Activated CD8-positive, alpha-beta memory T cell treated with anti-CD3 and anti-CD28 coated beads, Interleukin-2, amount 10 ng/mL, durations not matched to agents 7 days and 5 days (primary cell): ENCODE results near the gene C5orf58. TPM values are rescaled to one million over a fixed set of nuclear protein-coding genes. Genes with fewer than 3 reads are reported as not detected.
A peak's percentile ranks its signal among the peaks of the same experiment; 100 is the strongest.

Source experiments
- ATAC-seq: fragments of 150-1000 bp; cut with Tn5 transposase; one replicate; pipeline ENCODE4 v1.10.0; 2021; ENCODE audit warnings: moderate library complexity
- CTCF ChIA-PET: fragments of 350-600 bp; sonication (Branson Sonifier 250); formaldehyde crosslinking; loops from one replicate; lab custom pipeline; 2021; ENCODE audit warnings: antibody characterized with exemption; lab: Charles Lee
- DNase-seq: peaks from one replicate; pipeline ENCODE4 v3.0.0-alpha.2; 2020
- H3K27ac Mint-ChIP-seq: one replicate; pipeline ENCODE4 v1.8.0; 2021; ENCODE audit warnings: mild to moderate bottlenecking, mixed read lengths
- H3K27me3 Mint-ChIP-seq: one replicate; pipeline ENCODE4 v1.8.0; 2021; ENCODE audit warnings: mixed read lengths
- H3K36me3 Mint-ChIP-seq: one replicate; pipeline ENCODE4 v1.8.0; 2021; ENCODE audit warnings: mild to moderate bottlenecking, mixed read lengths
- H3K4me1 Mint-ChIP-seq: one replicate; pipeline ENCODE4 v1.8.0; 2021; ENCODE audit warnings: mixed read lengths
- H3K4me3 Mint-ChIP-seq: one replicate; pipeline ENCODE4 v1.8.0; 2021; ENCODE audit warnings: mild to moderate bottlenecking, moderate library complexity, mixed read lengths
- H3K9me3 Mint-ChIP-seq: one replicate; pipeline ENCODE4 v1.8.0; 2022; ENCODE audit warnings: low read depth, mixed read lengths
- total RNA-seq, 2 experiments: library from RNA; stranded (reverse); gene quantifications; one replicate each; pipeline ENCODE4 v1.2.3, GENCODE V29; 2021

Gene C5orf58
- total RNA-seq, 2 experiments from 2014 or later, result not detected

DNA sequence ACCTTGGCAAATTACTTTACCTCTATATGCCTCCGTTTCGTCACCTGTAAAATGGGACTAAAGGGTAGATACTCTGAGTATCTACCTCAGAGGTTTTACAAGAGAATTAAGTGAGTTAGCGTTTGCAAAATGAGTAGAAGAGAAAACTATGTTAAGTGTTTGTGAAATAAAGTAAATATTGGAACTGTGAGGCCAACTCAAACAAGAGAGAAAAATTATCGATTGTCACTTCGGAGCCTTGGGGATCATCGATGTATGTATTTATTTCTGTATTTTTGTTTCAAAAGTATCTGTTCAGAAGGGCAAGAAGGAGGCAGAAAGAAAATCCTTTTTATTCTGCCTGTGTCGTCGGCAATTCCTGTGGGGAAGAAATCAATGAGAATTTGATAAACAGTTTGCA is 25.8 kb upstream of the C5orf58 start:
- Mint-ChIP-seq H3K9me3 (no peaks in the 10 kb centered on the region), H3K4me1 (no peaks in the 10 kb centered on the region), H3K27me3 (peaks cover 61% of the 10 kb centered on the region), H3K36me3 (no peaks in the 10 kb centered on the region), H3K27ac (no peak overlapping the region), H3K4me3 (no peak overlapping the region)
- CTCF ChIA-PET, result no interaction called here
- no peak for DNase-seq
- no peak for ATAC-seq

DNA sequence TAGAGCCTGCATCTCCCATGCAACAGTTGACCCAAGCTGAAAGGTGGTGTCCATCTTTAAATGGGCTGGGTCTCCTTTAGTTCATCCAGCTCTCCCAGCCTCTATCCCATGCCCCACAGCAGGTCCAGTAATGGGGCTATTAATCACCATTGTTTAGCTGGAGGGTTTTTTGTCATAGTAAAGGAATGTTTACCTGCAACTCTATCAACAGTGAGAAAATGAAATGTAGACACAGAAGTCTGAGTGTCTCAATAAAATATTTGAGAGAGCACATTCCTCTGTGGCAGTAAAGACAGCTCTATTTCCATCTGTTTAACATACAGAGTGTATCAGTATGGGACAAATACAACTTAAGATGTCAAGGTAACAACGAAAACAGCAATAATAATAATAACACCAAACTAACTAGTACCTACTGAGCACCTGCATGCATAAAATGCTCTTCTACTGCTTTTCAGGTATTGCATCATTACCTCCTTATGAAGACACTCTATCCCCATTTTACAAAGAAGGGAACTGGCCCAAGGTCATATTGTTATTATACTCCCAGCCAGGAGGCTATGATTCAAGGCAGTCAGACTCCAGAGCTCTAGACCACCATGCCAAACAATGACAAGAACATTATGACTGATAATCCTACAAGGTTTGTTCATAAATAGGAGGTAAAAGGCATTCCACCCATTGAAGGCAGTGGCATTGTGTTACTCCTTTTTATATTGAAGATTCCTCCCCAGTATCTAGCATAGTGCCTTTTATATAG is 21.0 kb upstream of the C5orf58 start:
- Mint-ChIP-seq H3K27me3 (peaks cover 45% of the 10 kb centered on the region), H3K27ac (no peak overlapping the region), H3K9me3 (no peaks in the 10 kb centered on the region), H3K36me3 (no peaks in the 10 kb centered on the region), H3K4me1 (no peaks in the 10 kb centered on the region), H3K4me3 (no peak overlapping the region)
- ATAC-seq (no peak), DNase-seq (no peak)
- CTCF ChIA-PET, result interaction anchor here (0.7 to 2.1 kb wide), 3 partner anchors 8 to 210 kb away, joined by 3 to 5 read pairs (median 3); no protein-coding TSS in a partner anchor

DNA sequence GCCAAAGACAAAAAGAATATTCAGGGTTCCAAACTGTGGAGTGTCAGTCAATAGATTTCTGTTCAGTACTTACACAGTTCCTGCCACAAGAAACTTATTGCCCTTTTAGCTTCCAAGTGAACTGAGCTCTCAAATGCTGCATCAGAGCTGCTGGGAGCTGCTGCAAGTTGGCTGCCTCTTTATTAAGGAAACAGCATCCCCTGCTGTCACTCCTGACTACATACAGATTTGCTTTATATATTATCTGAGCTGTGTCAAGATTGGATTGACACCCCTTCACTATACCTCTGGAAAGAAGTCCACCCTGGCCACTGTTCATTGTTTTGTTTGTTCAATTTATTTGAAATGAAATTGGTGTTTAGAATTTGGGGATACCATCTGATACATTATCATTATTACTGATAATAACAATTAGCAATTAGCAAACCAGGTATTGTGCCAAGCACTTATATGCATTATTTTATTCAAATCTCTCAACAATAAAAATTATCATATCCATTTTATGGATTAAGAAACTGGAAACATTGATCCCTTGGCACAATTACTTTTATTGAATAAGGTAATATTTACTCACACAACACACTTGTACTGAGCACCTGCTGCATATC is 16.4 kb upstream of the C5orf58 start:
- ATAC-seq (no peak), DNase-seq (no peak)
- CTCF ChIA-PET, result interaction anchor here (0.8 to 2.5 kb wide), 7 partner anchors 10 to 132 kb away, joined by 3 to 7 read pairs (median 4); no protein-coding TSS in a partner anchor
- Mint-ChIP-seq H3K4me1 (no peaks in the 10 kb centered on the region), H3K9me3 (no peaks in the 10 kb centered on the region), H3K36me3 (no peaks in the 10 kb centered on the region), H3K27me3 (peaks cover 11% of the 10 kb centered on the region), H3K27ac (no peak overlapping the region), H3K4me3 (no peak overlapping the region)

DNA sequence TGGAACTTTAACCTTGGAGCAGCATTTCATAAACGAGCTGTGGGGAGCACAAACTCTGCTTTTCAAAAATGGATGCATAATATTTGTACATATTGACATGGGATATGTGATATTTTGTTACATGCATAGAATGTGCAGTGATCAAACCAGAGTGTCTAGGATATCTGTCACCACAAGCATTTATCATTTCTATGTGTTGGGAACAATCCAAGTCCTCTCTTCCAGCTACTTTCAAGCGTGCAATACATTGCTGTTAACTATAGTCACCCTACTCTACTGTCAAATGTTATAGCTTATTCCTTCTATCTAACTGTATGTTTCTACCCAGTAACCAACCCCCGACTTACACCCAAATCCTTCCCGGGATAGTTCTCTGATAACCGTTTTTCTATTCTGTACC is 15.0 kb upstream of the C5orf58 start:
- DNase-seq, result no peak
- H3K9me3 Mint-ChIP-seq, result no peaks in the 10 kb centered on the region
- no peaks in the 10 kb centered on the region for H3K36me3 Mint-ChIP-seq
- H3K4me3 Mint-ChIP-seq, result no peak overlapping the region
- peaks cover 9% of the 10 kb centered on the region for H3K27me3 Mint-ChIP-seq
- no peak for ATAC-seq
- no peaks in the 10 kb centered on the region for H3K4me1 Mint-ChIP-seq
- CTCF ChIA-PET, result interaction anchor here (0.9 to 2.5 kb wide), 6 partner anchors 23 to 204 kb away, joined by 3 to 7 read pairs (median 4); no protein-coding TSS in a partner anchor
- H3K27ac Mint-ChIP-seq, result no peak overlapping the region

DNA sequence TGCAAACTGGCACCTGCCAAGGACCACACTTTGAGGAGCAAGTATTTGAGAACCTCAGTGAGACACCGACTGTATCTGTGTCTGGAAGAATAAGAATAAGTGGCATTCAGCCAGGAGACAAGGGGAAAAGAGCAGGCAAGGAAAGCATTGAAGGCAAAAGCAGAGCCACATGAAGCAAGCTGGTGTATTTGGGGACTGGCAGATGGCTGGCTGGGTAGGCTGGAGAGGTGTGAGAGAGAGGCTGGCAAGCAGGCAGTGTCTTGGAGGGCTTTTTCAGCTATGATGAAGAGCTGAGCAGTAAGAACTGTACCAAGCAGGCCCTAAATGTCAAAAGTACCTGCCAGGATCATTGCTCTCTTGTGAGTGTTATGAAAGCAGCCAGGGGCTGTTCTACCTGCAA is 14.1 kb upstream of the C5orf58 start:
- CTCF ChIA-PET, result no interaction called here
- Mint-ChIP-seq H3K27ac (no peak overlapping the region), H3K4me1 (no peaks in the 10 kb centered on the region), H3K9me3 (no peaks in the 10 kb centered on the region), H3K4me3 (no peak overlapping the region), H3K27me3 (peaks cover 9% of the 10 kb centered on the region), H3K36me3 (no peaks in the 10 kb centered on the region)
- no peak for ATAC-seq
- DNase-seq, result no peak

DNA sequence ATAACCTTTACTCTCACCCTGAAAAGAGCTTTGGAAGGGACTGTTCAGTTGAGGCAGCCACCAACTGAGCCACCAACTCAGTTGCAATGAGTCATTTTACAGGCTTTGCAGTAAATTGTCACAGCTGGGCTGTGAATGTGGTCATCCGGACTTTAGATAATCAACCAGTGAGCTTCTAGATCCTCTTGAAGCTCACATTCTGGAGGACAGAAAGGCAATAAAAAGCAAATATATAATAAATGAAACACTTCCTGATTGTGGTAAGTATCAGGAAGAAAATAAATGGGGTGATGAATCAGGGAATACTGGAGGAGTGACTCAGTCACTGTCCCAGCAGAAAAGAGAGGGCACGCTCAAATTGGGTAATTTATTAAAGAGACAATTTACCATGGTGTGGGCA is 13.2 kb upstream of the C5orf58 start:
- DNase-seq (no peak), ATAC-seq (no peak)
- Mint-ChIP-seq H3K36me3 (no peaks in the 10 kb centered on the region), H3K9me3 (no peaks in the 10 kb centered on the region), H3K4me3 (no peak overlapping the region), H3K27ac (no peak overlapping the region), H3K27me3 (peaks cover 7% of the 10 kb centered on the region), H3K4me1 (no peaks in the 10 kb centered on the region)
- CTCF ChIA-PET, result interaction anchor here (1.4 to 9.9 kb wide), 3 partner anchors 9 to 120 kb away, joined by 4 to 205 read pairs (median 5); no protein-coding TSS in a partner anchor

DNA sequence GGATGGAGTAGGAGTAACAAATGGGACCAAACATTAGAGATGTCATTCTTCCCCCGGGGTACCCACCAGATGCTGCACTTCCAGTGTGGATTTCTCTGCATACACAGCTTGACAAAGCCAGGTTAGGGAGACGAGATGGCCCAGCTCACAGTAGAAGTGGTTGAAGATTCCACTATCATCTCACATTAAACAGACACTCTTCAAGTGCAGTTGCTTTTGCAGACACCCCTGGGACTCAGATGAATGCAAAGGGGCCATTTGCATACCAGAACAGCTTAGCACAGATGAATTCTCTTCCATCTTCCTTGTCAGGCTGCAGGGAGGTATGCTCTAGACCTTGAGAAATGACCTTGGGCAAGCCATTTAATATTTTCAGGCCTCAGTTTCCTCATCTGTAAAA is 12.6 kb upstream of the C5orf58 start:
- H3K4me1 Mint-ChIP-seq, result no peaks in the 10 kb centered on the region
- no peaks in the 10 kb centered on the region for H3K9me3 Mint-ChIP-seq
- peaks cover 7% of the 10 kb centered on the region for H3K27me3 Mint-ChIP-seq
- H3K27ac Mint-ChIP-seq, result no peak overlapping the region
- H3K36me3 Mint-ChIP-seq, result no peaks in the 10 kb centered on the region
- DNase-seq (no peak), ATAC-seq (no peak)
- no peak overlapping the region for H3K4me3 Mint-ChIP-seq
- CTCF ChIA-PET, result interaction anchor here (1.4 to 9.9 kb wide), 3 partner anchors 10 to 120 kb away, joined by 4 to 205 read pairs (median 5); no protein-coding TSS in a partner anchor

DNA sequence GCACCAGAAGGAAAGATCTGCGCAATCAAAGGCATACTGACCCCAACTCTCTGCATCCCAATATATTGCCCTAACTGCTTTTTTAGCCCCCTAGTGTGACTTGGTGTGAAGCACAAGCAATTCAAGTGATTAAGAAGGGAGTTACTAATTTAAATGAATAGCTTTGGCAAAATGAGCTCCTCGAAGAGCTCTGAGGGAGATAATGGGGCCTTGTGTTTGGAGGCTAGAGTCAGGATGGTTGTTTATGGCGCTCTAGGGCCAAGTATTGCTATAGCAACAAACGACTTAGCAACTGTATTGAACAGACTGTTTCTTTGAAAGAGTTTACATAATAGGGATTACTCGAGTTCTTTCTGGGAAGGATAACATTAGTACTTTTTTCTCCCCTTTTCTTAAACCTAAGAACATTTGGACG is 11.5 kb upstream of the C5orf58 start:
- H3K27me3 Mint-ChIP-seq, result peaks cover 1% of the 10 kb centered on the region
- no peaks in the 10 kb centered on the region for H3K9me3 Mint-ChIP-seq
- no peak overlapping the region for H3K4me3 Mint-ChIP-seq
- H3K4me1 Mint-ChIP-seq, result peaks cover 3% of the 10 kb centered on the region
- no peak for DNase-seq
- CTCF ChIA-PET, result interaction anchor here (0.7 to 9.9 kb wide), 2 partner anchors 45 to 118 kb away, joined by 3 to 205 read pairs; no protein-coding TSS in a partner anchor
- H3K27ac Mint-ChIP-seq, result no peak overlapping the region
- no peak for ATAC-seq
- H3K36me3 Mint-ChIP-seq, result no peaks in the 10 kb centered on the region

DNA sequence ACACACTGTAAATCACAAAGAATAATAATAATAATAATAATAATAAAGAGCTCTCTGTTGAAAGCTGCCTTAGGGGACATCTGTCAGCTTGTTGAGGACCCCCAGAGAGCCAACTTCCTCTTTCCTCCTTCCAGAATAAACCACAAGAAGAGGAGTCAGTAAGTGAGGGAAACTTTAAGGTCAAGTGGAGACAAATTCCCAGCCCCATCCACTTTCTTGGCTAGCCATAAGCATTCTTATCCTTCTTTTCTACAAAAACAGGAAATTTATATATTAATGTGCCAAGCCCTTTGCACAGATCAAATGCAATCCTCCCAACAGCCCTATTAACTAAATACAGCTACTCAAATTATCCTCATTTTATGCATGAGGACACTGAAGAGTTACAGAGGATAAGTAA is 9.4 kb upstream of the C5orf58 start:
- Mint-ChIP-seq H3K9me3 (no peaks in the 10 kb centered on the region), H3K4me1 (peaks cover 3% of the 10 kb centered on the region), H3K36me3 (no peaks in the 10 kb centered on the region), H3K4me3 (no peak overlapping the region), H3K27me3 (no peaks in the 10 kb centered on the region), H3K27ac (no peak overlapping the region)
- no peak for DNase-seq
- CTCF ChIA-PET, result interaction anchor here (1.0 to 9.9 kb wide), 4 partner anchors 9 to 196 kb away, joined by 3 to 205 read pairs (median 4); partner anchors contain the start of gene C5orf58
- ATAC-seq, result no peak

DNA sequence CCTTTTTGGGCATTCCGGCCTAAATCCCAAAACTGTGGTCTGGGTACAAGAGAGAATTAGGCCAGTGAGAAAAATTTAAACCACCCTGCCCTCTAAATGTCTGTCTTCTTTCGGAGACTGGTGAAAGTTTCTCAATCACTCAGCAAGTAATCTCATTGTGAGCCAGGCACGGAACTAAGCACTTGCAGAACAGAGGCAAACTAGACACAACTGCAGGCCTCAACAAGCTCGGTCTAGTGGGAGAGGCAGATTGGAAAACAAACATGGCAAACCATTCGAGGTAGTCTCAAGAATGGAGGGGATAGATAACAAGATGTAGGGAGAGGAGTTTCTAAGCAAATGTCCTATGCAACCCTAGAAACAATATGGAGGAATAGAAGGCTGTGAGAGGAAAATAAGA is 8.9 kb upstream of the C5orf58 start:
- Mint-ChIP-seq H3K27me3 (no peaks in the 10 kb centered on the region), H3K36me3 (no peaks in the 10 kb centered on the region), H3K27ac (no peak overlapping the region), H3K4me1 (peaks cover 3% of the 10 kb centered on the region), H3K4me3 (no peak overlapping the region), H3K9me3 (no peaks in the 10 kb centered on the region)
- CTCF ChIA-PET, result interaction anchor here (1.1 to 9.9 kb wide), 4 partner anchors 13 to 195 kb away, joined by 3 to 205 read pairs (median 26); no protein-coding TSS in a partner anchor
- ATAC-seq, result no peak
- no peak for DNase-seq

DNA sequence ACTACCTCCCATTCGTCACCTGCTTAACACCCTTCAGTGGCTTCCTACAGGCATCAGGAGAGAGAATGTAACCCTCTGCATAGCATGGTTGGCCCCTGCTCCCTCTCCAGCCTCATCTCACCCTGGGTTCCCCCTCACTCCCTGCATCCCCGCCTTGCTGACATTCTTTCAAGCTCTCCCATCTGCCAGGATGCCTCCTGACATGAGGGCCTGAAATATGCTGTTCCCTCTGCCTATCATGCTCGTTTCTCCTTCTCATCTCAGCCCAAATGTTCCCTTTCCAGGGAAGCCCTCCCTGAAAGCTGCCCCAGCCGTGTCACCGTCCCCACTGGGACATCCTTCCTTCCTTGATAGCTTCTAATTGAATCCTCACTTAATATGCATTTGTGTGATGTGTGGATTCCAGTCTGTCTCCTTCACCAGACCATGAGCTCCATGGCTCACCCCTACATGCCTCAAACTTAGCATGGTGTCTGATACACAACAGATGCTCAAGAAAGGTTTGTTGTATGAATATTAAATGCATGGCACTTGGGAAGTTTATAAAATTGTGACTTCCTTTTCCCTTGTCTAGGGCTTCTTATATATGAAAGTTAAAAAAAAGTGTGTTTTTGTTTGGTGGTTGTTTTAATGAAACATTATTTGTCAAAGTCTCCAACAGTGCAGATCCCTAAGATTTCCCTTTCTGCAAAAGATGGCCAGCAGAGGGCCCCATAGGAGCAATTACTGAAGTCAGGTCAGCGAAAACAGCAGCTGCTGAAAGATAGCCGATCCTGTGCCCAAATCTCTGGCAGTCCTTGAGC is 7.3 kb upstream of the C5orf58 start:
- H3K4me3 Mint-ChIP-seq, result no peak overlapping the region
- peak; percentile 86 for DNase-seq
- peaks cover 3% of the 10 kb centered on the region for H3K4me1 Mint-ChIP-seq
- no peak overlapping the region for H3K27ac Mint-ChIP-seq
- no peaks in the 10 kb centered on the region for H3K9me3 Mint-ChIP-seq
- no peaks in the 10 kb centered on the region for H3K36me3 Mint-ChIP-seq
- no peaks in the 10 kb centered on the region for H3K27me3 Mint-ChIP-seq
- CTCF ChIA-PET, result interaction anchor here (0.6 to 9.9 kb wide), 37 partner anchors 9 to 540 kb away, joined by 3 to 205 read pairs (median 5); no protein-coding TSS in a partner anchor
- ATAC-seq, result peak; percentile 77

DNA sequence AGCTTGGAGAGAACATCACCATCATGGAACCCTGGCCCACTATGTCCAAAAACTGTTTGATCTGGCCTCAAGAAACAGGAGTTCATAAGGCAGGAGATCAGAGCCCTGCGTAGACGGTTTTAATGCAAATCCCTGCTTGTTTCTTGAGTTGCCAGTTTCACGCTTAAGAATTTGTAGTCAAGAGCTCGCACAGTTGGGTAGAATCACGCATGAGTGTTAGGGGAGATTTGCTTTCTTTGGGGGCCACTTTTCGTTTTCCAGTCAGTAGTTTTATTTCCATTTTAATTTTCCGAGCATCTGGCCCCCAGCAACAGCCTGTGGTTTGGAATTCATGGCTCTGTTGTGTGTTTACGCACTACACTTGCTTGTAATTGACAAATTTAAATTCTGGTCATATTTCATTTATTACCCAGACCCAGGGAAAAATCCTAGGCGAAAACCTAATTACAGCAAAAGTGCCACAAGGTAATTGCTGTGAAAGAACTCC is 6.6 kb upstream of the C5orf58 start:
- no peak for DNase-seq
- ATAC-seq, result no peak
- H3K36me3 Mint-ChIP-seq, result no peaks in the 10 kb centered on the region
- CTCF ChIA-PET, result interaction anchor here (0.6 to 9.9 kb wide), 38 partner anchors 10 to 540 kb away, joined by 3 to 205 read pairs (median 5); no protein-coding TSS in a partner anchor
- peaks cover 3% of the 10 kb centered on the region for H3K4me1 Mint-ChIP-seq
- H3K27ac Mint-ChIP-seq, result no peak overlapping the region
- H3K27me3 Mint-ChIP-seq, result no peaks in the 10 kb centered on the region
- H3K4me3 Mint-ChIP-seq, result no peak overlapping the region
- H3K9me3 Mint-ChIP-seq, result no peaks in the 10 kb centered on the region
